K562 (cell line): ENCODE measurements around the gene VMP1. TPM values are rescaled to one million over a fixed set of nuclear protein-coding genes. Genes with fewer than 3 reads are reported as not detected.

ENCODE experiments used
- ATF3 ChIP-seq, 2 experiments: fragments of 450-650 bp in 1 of 2; sonication (generic) in 1 of 2; formaldehyde crosslinking in 1 of 2; IDR thresholded peaks in 1 of 2; conservative IDR thresholded peaks in 1 of 2; 2 replicates each; pipeline versions ENCODE4 v1.6.1 to v1.8.1; 2016 to 2023; ENCODE audit warnings: mild to moderate bottlenecking in 2 of 2, moderate library complexity in 2 of 2, inconsistent platforms in 1 of 2, missing genetic modification reagents in 1 of 2
- HBP1 ChIP-seq: fragments of 450-650 bp; formaldehyde crosslinking; IDR thresholded peaks from 2 replicates; pipeline ENCODE4 v1.4.0; 2022; ENCODE audit warnings: missing genetic modification characterization
- HLTF ChIP-seq: fragments of 450-650 bp; IDR thresholded peaks from 2 replicates; pipeline ENCODE4 v1.6.1; 2016
- MLLT1 ChIP-seq, 2 experiments: fragments of 450-650 bp; IDR thresholded peaks; 2 replicates each; pipeline ENCODE4 v1.6.1; 2016
- POLR2AphosphoS5 ChIP-seq: IDR thresholded peaks from 2 replicates; pipeline ENCODE4 v1.6.1; 2011; ENCODE audit warnings: mild to moderate bottlenecking, low read depth, low read length, moderate library complexity; ENCODE audit not compliant: control insufficient read depth, insufficient read depth
- REST ChIP-seq, 2 experiments: fragments of 450-650 bp; formaldehyde crosslinking in 1 of 2; IDR thresholded peaks; 2 replicates each; pipeline versions ENCODE4 v1.4.0 to v1.6.1; 2014 to 2020; ENCODE audit warnings: mild to moderate bottlenecking in 2 of 2, borderline replicate concordance in 1 of 2, low read depth in 1 of 2
- SMAD4 ChIP-seq: fragments of 250-450 bp; sonication (Bioruptor Pico); conservative IDR thresholded peaks from 2 replicates; pipeline ENCODE4 v1.8.0; 2021; ENCODE audit warnings: inconsistent platforms, mild to moderate bottlenecking, moderate library complexity
- ZBTB5 ChIP-seq: fragments of 450-650 bp; IDR thresholded peaks from 2 replicates; pipeline ENCODE4 v1.6.1; 2017; ENCODE audit warnings: antibody characterized with exemption
- ZFP36 ChIP-seq: fragments of 150-350 bp; IDR thresholded peaks from 2 replicates; pipeline ENCODE4 v1.6.1; 2018; ENCODE audit warnings: low read length, low read depth; ENCODE audit not compliant: partially characterized antibody
- ZKSCAN8 ChIP-seq: fragments of 200-800 bp; sonication (Bioruptor generic); IDR thresholded peaks from 2 replicates; pipeline ENCODE4 v1.6.1; 2016; ENCODE audit warnings: missing genetic modification characterization, missing compliant biosample characterization
- ZNF232 ChIP-seq: sonication (generic); formaldehyde crosslinking; IDR thresholded peaks from 2 replicates; pipeline ENCODE4 v1.8.0; 2022; ENCODE audit warnings: mild to moderate bottlenecking, missing genetic modification reagents
- polyA plus RNA-seq, 8 experiments: library from polyadenylated mRNA; depleted of rRNA in 4 of 8; stranded (reverse) in 5 of 8; unstranded in 3 of 8; fragments of >200 nt; fragmentation: Nextera tagmentation in 2 of 8; fragmentation: Illumina TruSeq in 1 of 8; extraction: Ambion mirVana in 2 of 8; extraction: Trizol in 1 of 8; gene quantifications; 2 replicates each; pipeline versions ENCODE4 v1.2.1 to v1.2.3, GENCODE V29; 2011 to 2014; ENCODE audit warnings: inconsistent platforms in 1 of 8, missing spikeins in 1 of 8
- total RNA-seq, 7 experiments: library from RNA; depleted of rRNA in 6 of 7; stranded (reverse); fragments of >200 nt in 6 of 7; fragmentation: Illumina TruSeq in 2 of 7; extraction: Trizol in 2 of 7; gene quantifications; 2 replicates each; pipeline versions ENCODE4 v1.2.1 to v1.2.3, GENCODE V29; 2011 to 2021; ENCODE audit warnings: low replicate concordance in 1 of 7

The VMP1 gene
- total and polyA plus RNA-seq, 9 of the 15 experiments (the other 6 are each of a cell fraction or from before 2014, with no cell fraction given) = 123 to 304 (median 151) TPM

- no peak for TF ChIP-seq HLTF
- no peak for TF ChIP-seq SMAD4
- TF ChIP-seq POLR2AphosphoS5 = no peak
- TF ChIP-seq ZBTB5 = no peak
- no peak for TF ChIP-seq REST (IDR thresholded peaks at IDR 0.05; ENCODE audit: borderline replicate concordance)
- TF ChIP-seq REST (CRISPR knock-in tag; IDR thresholded peaks at IDR 0.05; ENCODE audit: low read depth) = no peak
- TF ChIP-seq HBP1 = no peak
- TF ChIP-seq ZKSCAN8 (CRISPR knock-in tag) = no peak
- TF ChIP-seq ZNF232 (CRISPR knock-in tag) = no peak
- no peak for TF ChIP-seq MLLT1 (IDR thresholded peaks at IDR 0.05)
- TF ChIP-seq ZFP36 = no peak
- TF ChIP-seq ATF3 (IDR thresholded peaks at IDR 0.05) = peak; percentile 71
- TF ChIP-seq ATF3 (CRISPR knock-in tag; conservative IDR thresholded peaks at IDR 0.05) = no peak
Observed at GRCh38 chr17:59754552-59754951, 47.1 kb downstream of the VMP1 start (continued).
